Embryonic facial prominence (tissue), 1 donor: ENCODE measurements around the gene EFNA1.
"Not testable (repeated sequence)": the region's sequence is repeated elsewhere in the genome, so short reads cannot be mapped to it uniquely, and the experiment has no call there.

Source experiments
- DNase-seq: peaks from one replicate; pipeline ENCODE4 v3.0.0-alpha.2; 2016; ENCODE audit errors: extremely low spot score

Gene EFNA1

DNA sequence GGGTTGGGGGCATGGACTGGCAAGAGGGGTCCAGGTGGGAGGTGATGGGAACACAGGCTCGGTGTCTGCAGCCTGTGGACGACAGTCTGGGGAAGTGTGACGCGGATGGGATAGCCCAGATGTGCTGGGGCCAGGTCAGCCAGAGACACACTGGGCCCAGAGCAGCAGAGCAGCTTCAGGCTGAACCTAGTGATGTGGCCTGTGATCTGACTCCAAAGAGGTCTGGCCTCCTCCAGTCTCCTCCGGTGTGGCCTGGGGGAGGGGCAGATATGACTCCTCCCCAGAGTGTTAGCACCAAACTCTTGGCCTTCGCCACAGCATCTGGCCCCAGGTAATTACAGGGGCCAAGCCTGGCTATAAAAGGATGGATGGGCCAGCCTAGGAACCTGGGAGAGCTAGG, 35.5 kb upstream of the EFNA1 start:
- DNase-seq: no peak

DNA sequence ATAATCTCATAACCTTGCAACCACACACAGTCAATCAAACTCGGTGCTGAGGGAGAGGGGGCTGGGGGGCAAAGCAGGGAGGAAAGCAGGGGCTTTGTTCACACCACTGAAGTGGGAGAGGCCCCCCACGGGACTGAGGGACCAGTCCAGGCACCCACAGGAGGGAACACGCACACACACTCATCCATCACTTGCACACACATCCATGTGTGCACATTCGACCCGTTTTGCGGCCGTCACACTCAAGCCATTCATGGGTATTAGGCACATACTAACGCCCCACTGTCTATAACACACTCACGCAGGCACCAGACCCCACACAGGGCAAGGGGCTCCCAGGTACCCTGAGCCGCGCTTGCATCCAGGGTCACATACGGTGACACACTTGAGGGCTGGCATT, 35.0 kb upstream of the EFNA1 start:
- DNase-seq: no peak

DNA sequence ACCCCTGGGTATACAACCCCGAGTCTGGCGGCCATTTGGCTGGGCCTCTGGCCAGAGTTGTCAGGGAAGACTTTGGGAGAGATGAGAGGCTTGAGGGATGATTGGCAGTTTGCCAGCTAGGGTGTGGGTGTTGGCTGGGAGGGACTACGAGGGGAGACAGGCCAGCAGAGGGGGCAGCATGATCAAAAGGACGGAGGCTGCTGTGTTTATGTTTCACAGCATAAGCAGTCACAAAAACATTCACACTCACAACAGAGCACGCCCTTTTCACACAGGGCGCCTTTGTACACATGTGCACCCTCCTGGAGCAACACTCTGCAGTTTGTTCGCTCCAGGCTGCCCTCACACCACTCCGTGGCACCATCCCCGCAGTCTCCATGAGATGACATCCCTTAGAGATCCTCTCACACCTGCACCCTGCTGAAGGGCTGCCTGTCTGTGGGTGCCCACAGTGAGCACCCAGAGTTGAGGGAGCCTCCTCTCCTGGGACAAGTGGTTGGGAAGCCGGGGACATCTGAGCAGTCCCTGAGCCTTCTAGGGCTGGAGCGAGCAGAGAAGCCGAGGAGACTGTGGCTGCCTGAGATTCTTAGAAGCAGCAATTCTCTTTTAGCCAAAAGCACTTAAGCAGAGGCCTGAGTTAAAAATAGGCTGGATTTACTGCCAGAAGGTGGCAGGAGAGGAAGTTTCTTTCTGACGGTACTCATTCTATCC, 33.6 kb upstream of the EFNA1 start:
- DNase-seq: no peak

GRCh38 chr1:155094622-155094948, 33.1 kb upstream of the EFNA1 start:
- DNase-seq: no peak

- no peak for DNase-seq
These were observed 28.3 kb upstream of the EFNA1 start for GRCh38 chr1:155099331-155099730.

- no peak for DNase-seq
These were observed 24.4 kb upstream of the EFNA1 start for GRCh38 chr1:155103325-155103724.

DNA sequence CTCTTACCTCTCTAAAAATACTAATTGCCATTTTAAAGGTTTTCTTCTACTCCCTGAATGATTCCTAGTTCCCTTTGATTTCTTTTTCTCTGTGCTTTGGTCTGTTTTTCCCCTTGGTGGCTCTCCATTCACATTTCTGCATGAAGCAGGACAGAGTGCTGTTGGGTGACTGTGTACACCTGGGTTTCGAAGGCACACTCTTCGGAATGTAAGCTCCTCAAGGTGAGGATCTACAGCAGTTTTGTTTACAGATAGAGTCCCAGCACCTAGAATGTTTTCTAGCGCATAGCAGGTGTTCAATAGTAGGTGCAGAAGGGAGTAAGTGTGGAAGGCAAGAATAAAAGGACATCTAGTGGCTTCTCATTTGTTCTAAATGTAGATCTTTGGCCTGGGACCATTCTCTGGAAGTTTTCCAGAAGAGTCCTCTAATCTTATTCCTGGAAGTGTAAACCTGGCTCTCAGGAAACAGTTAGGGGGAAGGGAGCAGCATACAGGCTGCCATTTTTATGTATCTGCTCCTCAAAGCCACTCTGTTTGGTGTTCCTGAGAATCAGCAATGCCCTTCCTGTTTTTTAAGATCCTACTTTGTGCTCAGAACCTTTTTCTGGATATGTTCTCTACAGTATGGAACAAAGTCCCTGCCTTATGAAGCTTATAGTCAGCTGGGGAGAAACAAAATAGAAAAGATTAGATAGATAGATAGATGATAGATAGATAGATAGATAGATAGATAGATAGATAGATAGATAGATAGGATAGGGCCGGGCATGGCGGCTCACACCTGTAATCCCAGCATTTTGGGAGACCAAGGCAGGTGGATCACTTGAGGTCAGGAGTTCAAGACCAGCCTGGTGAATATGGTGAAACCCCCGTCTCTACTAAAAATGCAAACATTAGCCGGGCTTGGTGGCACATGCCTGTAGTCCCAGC, 22.8 kb upstream of the EFNA1 start:
- no peak for DNase-seq

DNA sequence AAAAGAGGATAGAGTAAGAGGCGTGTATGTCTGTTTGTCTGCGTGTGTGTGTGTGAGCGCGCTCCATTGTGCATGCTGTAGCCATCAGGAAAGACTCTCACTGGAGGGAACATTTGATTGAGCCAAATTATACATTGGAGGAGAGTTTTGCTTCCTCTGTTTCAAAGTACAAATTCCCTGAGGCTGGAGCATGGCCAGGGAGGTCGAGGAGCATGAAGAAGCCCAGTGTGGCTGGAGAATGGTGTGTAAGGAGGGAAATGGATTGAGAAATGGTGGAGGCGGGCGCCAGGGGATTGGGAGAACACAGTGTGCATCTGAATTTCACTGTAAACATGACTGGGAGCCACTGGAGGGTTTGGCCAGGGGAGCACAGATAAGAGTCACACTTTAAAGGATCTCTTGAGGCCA, 22.1 kb upstream of the EFNA1 start:
- no peak for DNase-seq

DNA sequence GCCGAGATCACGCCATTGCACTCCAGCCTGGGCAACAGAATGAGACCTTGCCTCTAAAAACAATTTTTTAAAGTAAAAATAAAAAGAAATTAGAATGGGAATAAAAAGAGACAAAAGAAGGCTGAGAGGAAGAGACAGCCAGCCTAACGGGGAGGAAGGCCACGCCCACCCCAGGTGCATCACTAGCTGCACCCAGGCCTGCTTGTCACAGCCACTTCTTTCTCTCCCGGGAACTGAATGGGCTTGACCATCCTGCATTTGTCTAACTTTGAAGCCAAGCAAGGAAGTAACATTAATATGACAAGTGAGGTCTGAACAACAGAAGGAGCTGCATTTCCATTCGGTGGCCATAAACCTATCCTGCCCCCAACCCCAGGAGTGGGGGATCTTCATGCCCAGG, 20.8 kb upstream of the EFNA1 start:
- DNase-seq: no peak

DNA sequence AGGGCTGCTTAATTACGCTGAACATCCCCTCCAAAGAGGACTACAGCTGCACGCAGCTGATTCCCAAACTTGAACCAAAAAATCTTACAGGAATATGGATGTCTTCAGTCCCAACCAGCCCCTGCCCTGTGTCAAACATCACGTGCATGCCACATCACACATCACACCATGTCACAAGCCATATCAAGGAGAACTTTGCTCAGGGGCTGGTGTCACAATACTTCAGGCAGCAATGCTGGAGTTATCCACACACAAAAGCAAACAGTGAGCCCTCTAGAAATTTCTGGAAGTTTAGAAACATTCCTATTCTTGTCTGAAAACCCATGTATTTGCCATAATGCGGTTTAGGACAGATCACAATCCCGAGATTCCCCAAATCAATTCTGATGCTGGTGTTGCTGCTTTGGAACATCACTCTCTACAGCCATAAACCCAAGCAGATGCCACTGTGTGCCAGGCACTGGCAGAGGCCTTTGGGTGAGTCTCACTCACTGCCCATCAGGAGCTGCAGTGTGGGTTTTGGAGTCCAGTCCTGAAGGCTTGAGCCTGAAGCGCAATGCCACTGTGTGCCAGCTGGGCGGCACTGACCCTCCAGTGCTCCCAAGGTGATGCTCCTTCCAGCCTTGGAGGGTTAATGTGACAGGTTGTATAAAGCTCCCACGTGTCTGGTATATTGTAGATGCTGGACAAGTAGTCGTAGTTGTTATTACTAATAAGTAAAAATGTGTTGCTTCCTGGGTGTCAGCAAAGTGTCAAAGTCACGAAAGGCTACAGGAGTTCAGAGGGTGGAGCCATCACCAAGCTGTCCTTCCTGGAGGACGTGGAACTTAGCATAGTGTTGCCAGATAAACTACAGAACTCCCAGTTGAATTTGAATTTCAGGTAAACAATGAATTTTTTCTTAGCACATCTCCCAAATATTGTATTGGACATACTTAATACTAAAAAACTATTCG, 20.1 kb upstream of the EFNA1 start:
- DNase-seq: no peak

DNA sequence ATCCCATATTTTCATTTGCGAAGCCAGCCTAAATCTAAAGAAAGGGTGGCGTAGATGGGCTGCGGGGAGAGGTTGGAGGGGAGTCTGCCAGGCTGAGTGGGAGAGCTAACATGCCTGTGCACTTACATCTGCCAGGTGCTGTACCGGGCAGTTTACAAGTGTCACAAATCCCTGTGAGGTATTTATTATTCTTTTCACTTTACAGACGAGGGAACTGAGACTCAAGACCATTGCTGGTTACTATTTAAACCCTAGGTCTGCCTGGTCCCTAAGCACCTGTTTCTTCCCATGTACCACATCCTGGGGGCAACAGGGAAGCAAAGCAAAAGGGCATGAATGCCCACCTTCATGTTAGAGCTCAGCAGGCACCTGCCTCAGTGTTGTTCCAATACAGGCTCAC, 19.4 kb upstream of the EFNA1 start:
- no peak for DNase-seq

GRCh38 chr1:155110381-155110780, 17.3 kb upstream of the EFNA1 start:
- DNase-seq: no peak

GRCh38 chr1:155110826-155111225, 16.9 kb upstream of the EFNA1 start:
- no peak for DNase-seq

- DNase-seq: no peak
These were observed 14.2 kb upstream of the EFNA1 start for GRCh38 chr1:155113450-155113980.

GRCh38 chr1:155116113-155116764, 11.4 kb upstream of the EFNA1 start:
- no peak for DNase-seq

DNA sequence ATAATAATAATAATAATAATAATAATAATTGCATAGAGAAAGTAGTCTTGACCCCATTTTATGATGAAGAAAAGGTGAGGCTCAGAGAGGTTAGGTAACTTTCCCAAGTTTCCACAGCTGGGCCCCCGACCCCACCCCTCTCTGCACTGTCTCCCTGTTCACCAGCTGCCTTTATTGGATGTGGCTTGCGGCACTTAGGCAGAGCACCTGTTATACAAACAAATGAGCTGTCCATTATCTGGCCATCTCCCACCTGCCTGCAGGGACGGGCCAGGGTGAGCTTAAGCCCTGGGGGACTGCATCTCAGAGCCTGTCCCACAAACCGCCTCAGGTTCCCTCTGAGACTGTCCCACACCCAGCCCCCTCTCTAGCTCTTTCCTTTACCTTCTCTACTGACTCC, 10.1 kb upstream of the EFNA1 start:
- no peak for DNase-seq

DNA sequence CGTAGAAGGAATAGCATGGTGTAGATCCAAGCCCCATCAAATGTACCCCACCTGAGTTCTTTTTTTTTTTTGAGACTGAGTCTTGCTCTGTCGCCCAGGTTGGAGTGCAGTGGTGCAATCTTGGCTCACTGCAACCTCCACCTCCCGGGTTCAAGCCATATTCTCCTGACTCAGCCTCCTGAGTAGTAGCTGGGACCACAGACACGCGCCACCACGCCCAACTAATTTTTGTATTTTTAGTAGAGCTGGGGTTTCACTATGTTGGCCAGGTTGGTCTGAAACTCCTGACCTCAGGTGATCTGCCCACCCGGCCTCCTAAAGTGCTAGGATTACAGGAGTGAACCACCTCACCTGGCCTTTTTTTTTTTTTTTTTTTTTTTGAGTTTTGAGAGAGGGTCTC, 9.6 kb upstream of the EFNA1 start:
- DNase-seq: not testable (repeated sequence)

DNA sequence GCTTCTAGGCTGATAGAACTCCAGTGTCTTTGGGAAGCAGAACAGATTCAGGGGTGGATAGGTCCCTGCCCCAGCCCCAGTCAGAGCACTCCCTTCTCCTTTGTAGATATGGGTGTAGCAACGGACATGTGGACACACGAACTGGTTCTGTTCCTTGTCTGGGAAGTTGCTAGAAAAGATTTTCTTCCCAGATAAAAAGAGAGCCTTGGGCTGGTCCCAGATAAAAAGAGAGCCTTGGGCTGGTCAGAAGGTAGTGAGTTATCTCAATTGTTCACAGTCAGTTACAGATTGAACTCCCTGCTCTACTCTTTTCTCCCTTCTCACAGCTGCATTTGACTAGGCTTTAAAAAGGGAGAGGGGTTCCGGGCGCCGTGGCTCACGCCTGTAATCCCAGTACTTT, 7.4 kb upstream of the EFNA1 start:
- DNase-seq: no peak

GRCh38 chr1:155121249-155121648, 6.4 kb upstream of the EFNA1 start:
- no peak for DNase-seq

- no peak for DNase-seq
These were observed 5.4 kb upstream of the EFNA1 start for GRCh38 chr1:155122308-155122707.

GRCh38 chr1:155123801-155124200, 3.9 kb upstream of the EFNA1 start:
- DNase-seq: no peak
